Breast epithelium (tissue), 4 donors: ENCODE results near the gene IGSF6. TPM values are rescaled to one million over a fixed set of nuclear protein-coding genes. Genes with fewer than 3 reads are reported as not detected.
"Not testable (repeated sequence)": the region's sequence is repeated elsewhere in the genome, so short reads cannot be mapped to it uniquely, and the experiment has no call there.

Experiments used
- DNase-seq, 2 donors: peaks; one replicate each; pipeline ENCODE4 v3.0.0-alpha.2; 2019; ENCODE audit warnings: low spot score in 2 of 2
- H3K27ac ChIP-seq, 2 donors: fragments of 200-600 bp; sonication (generic) in 1 of 2; one replicate each; pipeline ENCODE4 v1.5.1; 2016 to 2019; ENCODE audit warnings: mild to moderate bottlenecking in 1 of 2
- H3K27me3 ChIP-seq, 2 donors: fragments of 200-600 bp; sonication (generic) in 1 of 2; one replicate each; pipeline versions ENCODE4 v1.5.1 to v1.6.0; 2017 to 2019; ENCODE audit warnings: control low read depth in 1 of 2, mild to moderate bottlenecking in 1 of 2
- H3K36me3 ChIP-seq: fragments of 200-600 bp; one replicate; pipeline ENCODE4 v1.5.1; 2019
- H3K4me1 ChIP-seq, 2 donors: fragments of 200-600 bp; sonication (generic); one replicate each; pipeline ENCODE4 v1.5.1; 2016 to 2019; ENCODE audit warnings: control low read depth in 1 of 2
- H3K4me3 ChIP-seq, 3 donors: fragments of 200-600 bp; sonication (generic); 1 replicate in 2 of 3; 2 replicates in 1 of 3; pipeline ENCODE4 v1.5.1; 2016 to 2019; ENCODE audit warnings: mild to moderate bottlenecking in 3 of 3, moderate library complexity in 2 of 3
- H3K9me3 ChIP-seq, 2 donors: fragments of 200-600 bp; sonication (generic) in 1 of 2; one replicate each; pipeline ENCODE4 v1.5.1; 2016 to 2019; ENCODE audit warnings: control low read depth in 1 of 2
- CTCF ChIP-seq, 3 donors: fragments of 450-650 bp; IDR thresholded peaks; one replicate each; pipeline ENCODE4 v1.5.1; 2016 to 2017; ENCODE audit warnings: antibody characterized with exemption in 3 of 3, mild to moderate bottlenecking in 3 of 3, moderate library complexity in 3 of 3
- POLR2A ChIP-seq: fragments of 450-650 bp; IDR thresholded peaks from one replicate; pipeline ENCODE4 v1.6.1; 2016; ENCODE audit warnings: antibody characterized with exemption, mild to moderate bottlenecking, moderate library complexity
- POLR2AphosphoS5 ChIP-seq, 3 donors: sonication (generic); formaldehyde crosslinking; IDR thresholded peaks; one replicate each; pipeline ENCODE4 v1.6.1; 2017; ENCODE audit warnings: antibody characterized with exemption in 3 of 3
- intact Hi-C: fragments of 100-400 bp; cut with DNase I; formaldehyde crosslinking; loops from one replicate; pipeline ENCODE4 v1.15.1; 2023; ENCODE audit warnings: low total_unique reads
- total RNA-seq, 3 donors: library from RNA; depleted of rRNA; stranded (reverse); fragments of >200 nt; gene quantifications; one replicate each; pipeline ENCODE4 v1.1.0, GENCODE V29; 2016

The IGSF6 gene
- total RNA-seq, 3 donors from 2014 or later: 0.33 to 13.2 (median 6.7) TPM

- no peak for TF ChIP-seq POLR2AphosphoS5 (IDR thresholded peaks at IDR 0.05)
- no peak for TF ChIP-seq CTCF (IDR thresholded peaks at IDR 0.05)
- TF ChIP-seq POLR2A: no peak
- Histone ChIP-seq H3K36me3 (no peaks in the 10 kb centered on the region), H3K9me3 (no peaks in the 10 kb centered on the region), H3K27me3 (no peaks in the 10 kb centered on the region), H3K4me1 (no peaks in the 10 kb centered on the region), H3K4me3 (no peak overlapping the region), H3K27ac (no peak overlapping the region)
- intact Hi-C loops: no loop called here
- DNase-seq: no peak
Observed at GRCh38 chr16:21651515-21651914, 893 bp downstream of the IGSF6 start.

- H3K36me3 ChIP-seq: no peaks in the 10 kb centered on the region
- H3K27ac ChIP-seq: no peak overlapping the region
- TF ChIP-seq CTCF (IDR thresholded peaks at IDR 0.05): no peak
- no peak for TF ChIP-seq POLR2AphosphoS5 (IDR thresholded peaks at IDR 0.05)
- no peak for TF ChIP-seq POLR2A
- no peak for DNase-seq
- H3K9me3 ChIP-seq: no peaks in the 10 kb centered on the region
- H3K27me3 ChIP-seq: no peaks in the 10 kb centered on the region
- no peaks in the 10 kb centered on the region for H3K4me1 ChIP-seq
- H3K4me3 ChIP-seq: no peak overlapping the region
- intact Hi-C loops: no loop called here
Observed at GRCh38 chr16:21650521-21650920, 1.9 kb downstream of the IGSF6 start.

GRCh38 chr16:21649826-21650406, 2.5 kb downstream of the IGSF6 start:
- intact Hi-C loops, H3K4me3 ChIP-seq, H3K4me1 ChIP-seq, H3K9me3 ChIP-seq, DNase-seq, H3K27me3 ChIP-seq, H3K27ac ChIP-seq, H3K36me3 ChIP-seq: not testable (repeated sequence)

GRCh38 chr16:21647562-21648164, 4.7 kb downstream of the IGSF6 start:
- DNase-seq: no peak
- intact Hi-C loops: no loop called here
- H3K4me1 ChIP-seq: no peaks in the 10 kb centered on the region
- H3K27me3 ChIP-seq: no peaks in the 10 kb centered on the region
- H3K4me3 ChIP-seq: no peak overlapping the region
- no peaks in the 10 kb centered on the region for H3K9me3 ChIP-seq
- no peaks in the 10 kb centered on the region for H3K36me3 ChIP-seq
- H3K27ac ChIP-seq: peak overlapping the region in 1 of 2 donors; percentile 10
- TF ChIP-seq POLR2A: no peak
- TF ChIP-seq CTCF (IDR thresholded peaks at IDR 0.05): no peak
- no peak for TF ChIP-seq POLR2AphosphoS5 (IDR thresholded peaks at IDR 0.05)

GRCh38 chr16:21646721-21647561, 5.5 kb downstream of the IGSF6 start:
- intact Hi-C loops: no loop called here
- DNase-seq: no peak
- no peaks in the 10 kb centered on the region for H3K27me3 ChIP-seq
- TF ChIP-seq POLR2AphosphoS5 (IDR thresholded peaks at IDR 0.05) (no peak), CTCF (IDR thresholded peaks at IDR 0.05) (no peak), POLR2A (no peak)
- H3K4me1 ChIP-seq: no peaks in the 10 kb centered on the region
- no peak overlapping the region for H3K4me3 ChIP-seq
- H3K27ac ChIP-seq: peak overlapping the region in 1 of 2 donors; percentile 27
- H3K9me3 ChIP-seq: no peaks in the 10 kb centered on the region
- H3K36me3 ChIP-seq: no peaks in the 10 kb centered on the region
